ENCODE data around the gene KLHL29.

DNA sequence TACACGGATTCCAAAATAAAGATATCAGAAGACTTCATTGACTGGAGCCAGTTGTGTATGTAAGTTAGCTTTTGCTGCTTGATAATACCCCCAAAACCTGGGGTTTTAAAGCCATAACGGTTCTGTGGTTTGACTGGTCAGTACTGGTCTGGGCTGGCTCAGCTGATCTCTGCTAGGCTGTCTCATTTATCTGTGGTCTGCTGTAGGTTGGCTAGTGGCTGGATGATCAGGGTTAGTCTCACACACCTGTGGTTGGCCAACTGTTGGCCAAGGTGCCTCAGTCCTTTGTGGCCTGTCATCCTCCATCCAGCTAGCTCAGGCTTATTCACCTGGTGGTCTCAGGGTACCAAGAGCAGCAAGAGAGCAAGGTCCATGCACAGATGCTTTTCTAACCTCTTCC lies 183.2 kb downstream of the KLHL29 start:
- no peak for TF ChIP-seq CEBPB (IDR thresholded peaks at IDR 0.05; ENCODE audit: low read depth)
- TF ChIP-seq, protein P1, sequence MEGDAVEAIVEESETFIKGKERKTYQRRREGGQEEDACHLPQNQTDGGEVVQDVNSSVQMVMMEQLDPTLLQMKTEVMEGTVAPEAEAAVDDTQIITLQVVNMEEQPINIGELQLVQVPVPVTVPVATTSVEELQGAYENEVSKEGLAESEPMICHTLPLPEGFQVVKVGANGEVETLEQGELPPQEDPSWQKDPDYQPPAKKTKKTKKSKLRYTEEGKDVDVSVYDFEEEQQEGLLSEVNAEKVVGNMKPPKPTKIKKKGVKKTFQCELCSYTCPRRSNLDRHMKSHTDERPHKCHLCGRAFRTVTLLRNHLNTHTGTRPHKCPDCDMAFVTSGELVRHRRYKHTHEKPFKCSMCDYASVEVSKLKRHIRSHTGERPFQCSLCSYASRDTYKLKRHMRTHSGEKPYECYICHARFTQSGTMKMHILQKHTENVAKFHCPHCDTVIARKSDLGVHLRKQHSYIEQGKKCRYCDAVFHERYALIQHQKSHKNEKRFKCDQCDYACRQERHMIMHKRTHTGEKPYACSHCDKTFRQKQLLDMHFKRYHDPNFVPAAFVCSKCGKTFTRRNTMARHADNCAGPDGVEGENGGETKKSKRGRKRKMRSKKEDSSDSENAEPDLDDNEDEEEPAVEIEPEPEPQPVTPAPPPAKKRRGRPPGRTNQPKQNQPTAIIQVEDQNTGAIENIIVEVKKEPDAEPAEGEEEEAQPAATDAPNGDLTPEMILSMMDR (IDR thresholded peaks at IDR 0.05 in 2 of 3, conservative IDR thresholded peaks at IDR 0.05 in 1 of 3; ENCODE audit: borderline replicate concordance in 1 of 3, insufficient read depth in 1 of 3, low read depth in 2 of 3, low read length in 2 of 3) = no peak
- no peak for TF ChIP-seq POLR2A (IDR thresholded peaks at IDR 0.05; ENCODE audit: borderline replicate concordance, extremely low read depth, insufficient read depth, insufficient read length)
- TF ChIP-seq JUND (IDR thresholded peaks at IDR 0.05) = no peak
- no peak for TF ChIP-seq SP1 (IDR thresholded peaks at IDR 0.05; ENCODE audit: low read depth)
- no peak for TF ChIP-seq YY1 (IDR thresholded peaks at IDR 0.05; ENCODE audit: extremely low read depth, insufficient replicate concordance, low read depth, low read length)
